HepG2 (cell line): ENCODE results near the gene DGCR6.
"Not testable (repeated sequence)": the region's sequence is repeated elsewhere in the genome, so short reads cannot be mapped to it uniquely, and the experiment has no call there.

Experiments
- ARID5B ChIP-seq: IDR thresholded peaks from 2 replicates; pipeline ENCODE4 v1.4.0; 2020; ENCODE audit warnings: mild to moderate bottlenecking, missing genetic modification reagents
- BRD4 ChIP-seq: sonication (generic); formaldehyde crosslinking; IDR thresholded peaks from 2 replicates; pipeline ENCODE4 v1.4.0; 2020; ENCODE audit warnings: missing genetic modification reagents
- CTCF ChIP-seq: sonication (generic); formaldehyde crosslinking; IDR thresholded peaks from 2 replicates; pipeline ENCODE4 v1.5.0; 2020; ENCODE audit warnings: mild to moderate bottlenecking, missing genetic modification reagents, moderate library complexity
- ELF4 ChIP-seq: sonication (generic); formaldehyde crosslinking; IDR thresholded peaks from 2 replicates; pipeline ENCODE4 v1.5.0; 2020; ENCODE audit warnings: missing genetic modification reagents, mild to moderate bottlenecking, moderate library complexity, borderline replicate concordance
- GABPB1 ChIP-seq: IDR thresholded peaks from 2 replicates; pipeline ENCODE4 v1.6.1; 2016; ENCODE audit warnings: mild to moderate bottlenecking, missing genetic modification reagents, moderate library complexity, missing compliant biosample characterization
- HDAC6 ChIP-seq: fragments of 200-600 bp; sonication (generic); IDR thresholded peaks from 2 replicates; pipeline ENCODE4 v1.7.0; 2017; ENCODE audit warnings: mild to moderate bottlenecking, antibody characterized with exemption, low read length, low read depth
- IRF9 ChIP-seq: sonication (generic); formaldehyde crosslinking; IDR thresholded peaks from 2 replicates; pipeline ENCODE4 v1.8.0; 2022; ENCODE audit warnings: missing genetic modification reagents, mild to moderate bottlenecking, borderline replicate concordance
- JUN ChIP-seq: sonication (generic); formaldehyde crosslinking; IDR thresholded peaks from 2 replicates; pipeline ENCODE4 v1.4.0; 2020; ENCODE audit warnings: mild to moderate bottlenecking, missing genetic modification reagents
- JUNB ChIP-seq: sonication (generic); formaldehyde crosslinking; IDR thresholded peaks from 2 replicates; pipeline ENCODE4 v1.8.0; 2022; ENCODE audit warnings: missing genetic modification reagents, mild to moderate bottlenecking, borderline replicate concordance
- PBX3 ChIP-seq: sonication (generic); formaldehyde crosslinking; IDR thresholded peaks from 2 replicates; pipeline ENCODE4 v1.8.1; 2023; ENCODE audit warnings: missing genetic modification reagents, inconsistent platforms, borderline replicate concordance
- ZNF138 ChIP-seq: sonication (generic); formaldehyde crosslinking; IDR thresholded peaks from 2 replicates; pipeline ENCODE4 v1.5.0; 2020; ENCODE audit warnings: mild to moderate bottlenecking, low read depth, missing genetic modification reagents
- ZNF577 ChIP-seq: sonication (generic); formaldehyde crosslinking; IDR thresholded peaks from 2 replicates; pipeline ENCODE4 v1.4.0; 2020; ENCODE audit warnings: mild to moderate bottlenecking, low read depth, missing genetic modification reagents, borderline replicate concordance
- ZNF589 ChIP-seq: sonication (generic); formaldehyde crosslinking; conservative IDR thresholded peaks from 2 replicates; pipeline ENCODE4 v1.8.0; 2022; ENCODE audit warnings: mild to moderate bottlenecking, moderate library complexity, missing genetic modification reagents
- ZNF615 ChIP-seq: sonication (generic); formaldehyde crosslinking; IDR thresholded peaks from 2 replicates; pipeline ENCODE4 v1.5.0; 2020; ENCODE audit warnings: mild to moderate bottlenecking, missing genetic modification reagents, borderline replicate concordance

GRCh38 chr22:18954303-18954989, 48.3 kb downstream of the DGCR6 start:
- not testable (repeated sequence) for TF ChIP-seq ARID5B (CRISPR knock-in tag); HDAC6; ZNF615 (CRISPR knock-in tag); IRF9 (CRISPR knock-in tag); ZNF589 (CRISPR knock-in tag); BRD4; ZNF138 (CRISPR knock-in tag); ZNF577; JUN (CRISPR knock-in tag); JUNB (CRISPR knock-in tag); ELF4 (CRISPR knock-in tag); PBX3; GABPB1 (CRISPR knock-in tag)
- TF ChIP-seq CTCF (CRISPR knock-in tag), result peak; percentile 96
